SK-N-SH (cell line): Measurements from ENCODE around the gene ZNF74. TPM values are rescaled to one million over a fixed set of nuclear protein-coding genes. Genes with fewer than 3 reads are reported as not detected.

ENCODE experiments used
- CTCF ChIA-PET: fragments of 300-600, 350-600 bp; formaldehyde crosslinking; extraction: SDS; loops from one replicate; lab custom pipeline; 2021; lab: Yijun Ruan, JAX
- POLR2A ChIA-PET: fragments of 350-600 bp; sonication (Branson Sonifier 250); formaldehyde crosslinking; extraction: SDS; loops from one replicate; lab custom pipeline; 2020; ENCODE audit warnings: antibody characterized with exemption, inconsistent platforms; lab: Yijun Ruan, JAX
- DNase-seq: peaks from one replicate; pipeline ENCODE4 v3.0.0; 2012
- H2AFZ ChIP-seq: fragments of 200-600 bp; sonication (generic); 2 replicates; pipeline ENCODE4 v1.8.1; 2016; ENCODE audit warnings: antibody characterized with exemption, mild to moderate bottlenecking, low read depth
- H3F3A ChIP-seq: fragments of 200-600 bp; sonication (generic); replicated peaks from 2 replicates; pipeline ENCODE3; 2016; ENCODE audit warnings: antibody characterized with exemption, mild to moderate bottlenecking; ENCODE audit not compliant: insufficient read depth
- H3K27ac ChIP-seq, 2 experiments: fragments of 200-500 bp in 1 of 2; fragments of 200-600 bp in 1 of 2; sonication (Bioruptor generic) in 1 of 2; sonication (generic), shearing (Covaris generic) in 1 of 2; 2 replicates each; pipeline versions ENCODE4 v1.5.1 to v1.6.1; 2014 to 2016; ENCODE audit warnings: low read depth in 2 of 2, inconsistent platforms in 1 of 2, low read length in 1 of 2, mild to moderate bottlenecking in 1 of 2, mixed read lengths in 1 of 2
- H3K27me3 ChIP-seq: fragments of 200-600 bp; sonication (generic), shearing (Covaris generic); 2 replicates; pipeline ENCODE4 v1.6.1; 2016; ENCODE audit warnings: mixed run types; ENCODE audit not compliant: insufficient read depth
- H3K36me3 ChIP-seq, 2 experiments: fragments of 200-500 bp in 1 of 2; fragments of 200-600 bp in 1 of 2; sonication (Bioruptor generic) in 1 of 2; sonication (generic) in 1 of 2; replicated peaks in 1 of 2; 2 replicates each; pipeline versions ENCODE3 to v1.5.1; 2014 to 2016; ENCODE audit warnings: low read length in 1 of 2, mild to moderate bottlenecking in 1 of 2; ENCODE audit not compliant: insufficient read depth in 2 of 2, control insufficient read depth in 1 of 2
- H3K4me1 ChIP-seq, 2 experiments: fragments of 200-500 bp in 1 of 2; fragments of 200-600 bp in 1 of 2; sonication (Bioruptor generic) in 1 of 2; sonication (generic), shearing (Covaris generic) in 1 of 2; 2 replicates each; pipeline versions ENCODE4 v1.5.1 to v1.6.1; 2014 to 2016; ENCODE audit warnings: low read depth in 1 of 2, low read length in 1 of 2, mixed run types in 1 of 2; ENCODE audit not compliant: insufficient read depth in 2 of 2, control insufficient read depth in 1 of 2
- H3K4me2 ChIP-seq: fragments of 200-600 bp; sonication (generic), shearing (Covaris generic); 2 replicates; pipeline ENCODE4 v1.6.1; 2017; ENCODE audit warnings: mixed run types
- H3K4me3 ChIP-seq, 2 experiments: fragments of 200-500 bp in 1 of 2; fragments of 200-600 bp in 1 of 2; sonication (Bioruptor generic) in 1 of 2; sonication (generic), shearing (Covaris generic) in 1 of 2; 2 replicates each; pipeline versions ENCODE4 v1.5.1 to v1.8.1; 2014 to 2016; ENCODE audit warnings: low read depth in 2 of 2, inconsistent platforms in 1 of 2, low read length in 1 of 2, mild to moderate bottlenecking in 1 of 2, mixed read lengths in 1 of 2, moderate library complexity in 1 of 2
- H3K79me2 ChIP-seq: fragments of 200-600 bp; sonication (generic); 2 replicates; pipeline ENCODE4 v1.8.1; 2017; ENCODE audit warnings: mild to moderate bottlenecking; ENCODE audit not compliant: insufficient read depth
- H3K9ac ChIP-seq: fragments of 200-600 bp; sonication (generic); 2 replicates; pipeline ENCODE4 v1.6.1; 2017; ENCODE audit warnings: mixed run types
- H3K9me2 ChIP-seq: fragments of 200-600 bp; sonication (generic); 2 replicates; pipeline ENCODE4 v1.6.1; 2017; ENCODE audit warnings: mixed run types
- H3K9me3 ChIP-seq: fragments of 200-600 bp; sonication (generic); 2 replicates; pipeline ENCODE4 v1.6.1; 2017; ENCODE audit warnings: mixed run types, mild to moderate bottlenecking, moderate library complexity
- H4K20me1 ChIP-seq: fragments of 200-600 bp; sonication (generic); 2 replicates; pipeline ENCODE4 v1.6.1; 2017; ENCODE audit warnings: mild to moderate bottlenecking, mixed run types; ENCODE audit not compliant: insufficient read depth
- CHD2 ChIP-seq: fragments of 150-350 bp; IDR thresholded peaks from 2 replicates; pipeline ENCODE4 v1.6.1; 2018; ENCODE audit warnings: low read length; ENCODE audit not compliant: partially characterized antibody
- EP300 ChIP-seq, 2 experiments: IDR thresholded peaks; 2 replicates each; pipeline versions ENCODE4 v1.4.0 to v1.6.1; 2012; ENCODE audit warnings: borderline replicate concordance in 1 of 2, low read depth in 1 of 2, low read length in 1 of 2
- IRF3 ChIP-seq: fragments of 150-350 bp; IDR thresholded peaks from 2 replicates; pipeline ENCODE4 v1.6.1; 2016; ENCODE audit warnings: mild to moderate bottlenecking, low read depth, low read length
- JUND ChIP-seq: IDR thresholded peaks from 2 replicates; pipeline ENCODE4 v1.4.0; 2012
- MAX ChIP-seq: IDR thresholded peaks from 2 replicates; pipeline ENCODE4 v1.4.0; 2012; ENCODE audit warnings: low read depth
- MEF2A ChIP-seq: IDR thresholded peaks from 2 replicates; pipeline ENCODE4 v1.4.0; 2012; ENCODE audit warnings: low read depth, borderline replicate concordance
- MXI1 ChIP-seq: IDR thresholded peaks from 2 replicates; pipeline ENCODE4 v1.6.1; 2012; ENCODE audit warnings: mild to moderate bottlenecking, low read depth, low read length, improper control_type of control experiment
- NRF1 ChIP-seq: IDR thresholded peaks from 2 replicates; pipeline ENCODE4 v1.6.1; 2012; ENCODE audit warnings: low read depth, mild to moderate bottlenecking, low read length
- POLR2AphosphoS5 ChIP-seq: IDR thresholded peaks from 2 replicates; pipeline ENCODE4 v1.6.1; 2012; ENCODE audit warnings: low read depth, low read length
- RCOR1 ChIP-seq: fragments of 150-350 bp; IDR thresholded peaks from 2 replicates; pipeline ENCODE4 v1.6.1; 2017; ENCODE audit warnings: antibody characterized with exemption, low read length
- RFX5 ChIP-seq: IDR thresholded peaks from 2 replicates; pipeline ENCODE4 v1.6.1; 2012; ENCODE audit warnings: mild to moderate bottlenecking, improper control_type of control experiment, low read length
- ZBTB33 ChIP-seq: IDR thresholded peaks from 2 replicates; pipeline ENCODE4 v1.4.0; 2012; ENCODE audit warnings: low read depth, borderline replicate concordance
- WGBS: methylation state at CpG from one replicate; pipeline ENCODE4 v1.1.6; 2017; ENCODE audit warnings: low lambda C conversion rate; 5-methylcytosine and 5-hydroxymethylcytosine counted together
- polyA plus RNA-seq, 3 experiments: library from polyadenylated mRNA; depleted of rRNA; stranded (reverse); fragments of >200 nt; gene quantifications; 2 replicates each; pipeline ENCODE4 v1.2.3, GENCODE V29; 2012

Gene ZNF74
- polyA plus RNA-seq, 1 of the 3 experiments (the other 2 are of a cell fraction): 8.0 TPM

GRCh38 chr22:20388200-20388599 lies 5.8 kb upstream of the ZNF74 start (continued):
- TF ChIP-seq IRF3 (no peak), NRF1 (no peak), ZBTB33 (no peak), POLR2AphosphoS5 (no peak)

GRCh38 chr22:20389288-20389687 lies 4.7 kb upstream of the ZNF74 start:
- no peak for DNase-seq
- Histone ChIP-seq H3K4me1 (peaks cover 3 to 6% of the 10 kb centered on the region in 2 experiments; a peak in 1 of 4 replicates), H3K4me3 (no peak overlapping the region), H3K79me2 (peaks cover under 1% of the 10 kb centered on the region; the same call in 1 of the 2 replicates), H3F3A (no peaks in the 10 kb centered on the region), H3K36me3 (no peaks in the 10 kb centered on the region), H3K9me2 (no peaks in the 10 kb centered on the region), H3K4me2 (no peak overlapping the region), H3K9ac (no peak overlapping the region), H4K20me1 (no peaks in the 10 kb centered on the region), H2AFZ (no peak overlapping the region), H3K9me3 (no peaks in the 10 kb centered on the region), H3K27ac (no peak overlapping the region), H3K27me3 (peaks cover 8% of the 10 kb centered on the region; the same call in 1 of the 2 replicates)
- WGBS: 87% methylated on average over 6 of the region's 6 CpGs
- no peak for TF ChIP-seq MAX
- TF ChIP-seq MXI1: no peak
- no peak for TF ChIP-seq RCOR1
- ChIA-PET POLR2A (no interaction called here), CTCF (interaction anchor here (1.0 kb wide), 1 partner anchor 572 kb away, joined by 3 read pairs; no protein-coding TSS in a partner anchor)

- no peak for TF ChIP-seq ZBTB33
- no peak for TF ChIP-seq EP300 (IDR thresholded peaks at IDR 0.05; ENCODE audit: borderline replicate concordance in 1 of 2, low read depth in 1 of 2, low read length in 1 of 2)
- TF ChIP-seq RFX5: no peak
- TF ChIP-seq JUND: no peak
- no peak for TF ChIP-seq CHD2
- TF ChIP-seq MEF2A: no peak
- no peak for TF ChIP-seq POLR2AphosphoS5
- POLR2A ChIA-PET: no interaction called here
- no peak for DNase-seq
- no peak overlapping the region for H2AFZ ChIP-seq
- H3K4me2 ChIP-seq: no peak overlapping the region
- no peak overlapping the region for H3K27ac ChIP-seq
- H3K27me3 ChIP-seq: peaks cover 8% of the 10 kb centered on the region; the same call in 1 of the 2 replicates
- H3K36me3 ChIP-seq: no peaks in the 10 kb centered on the region
- peaks cover 7 to 13% of the 10 kb centered on the region in 2 experiments; a peak in 2 of 4 replicates for H3K4me1 ChIP-seq
- no peaks in the 10 kb centered on the region for H3K9me3 ChIP-seq
- 74% methylated on average over 5 of the region's 5 CpGs for WGBS
- H3K9me2 ChIP-seq: no peaks in the 10 kb centered on the region
- CTCF ChIA-PET: no interaction called here
- H3K4me3 ChIP-seq: no peak overlapping the region
- H3F3A ChIP-seq: no peaks in the 10 kb centered on the region
- no peaks in the 10 kb centered on the region for H4K20me1 ChIP-seq
- no peak overlapping the region for H3K9ac ChIP-seq
- peaks cover 12% of the 10 kb centered on the region; the same call in 1 of the 2 replicates for H3K79me2 ChIP-seq
Measured at GRCh38 chr22:20390394-20390907, 3.5 kb upstream of the ZNF74 start.
